Ishikawa (cell line): ENCODE measurements around the gene LIMS2.

Experiments
- CREB1 ChIP-seq: IDR thresholded peaks from 2 replicates; pipeline ENCODE4 v1.6.1; 2012; ENCODE audit warnings: low read depth
- EGR1 ChIP-seq: IDR thresholded peaks from 2 replicates; pipeline ENCODE4 v1.6.1; 2012
- EP300 ChIP-seq: IDR thresholded peaks from 2 replicates; pipeline ENCODE4 v1.6.1; 2012; ENCODE audit warnings: borderline replicate concordance
- FOXM1 ChIP-seq: IDR thresholded peaks from 2 replicates; pipeline ENCODE4 v1.6.1; 2012; ENCODE audit warnings: low read depth, borderline replicate concordance
- MAX ChIP-seq: IDR thresholded peaks from 2 replicates; pipeline ENCODE4 v1.6.1; 2012
- NFIC ChIP-seq: IDR thresholded peaks from 2 replicates; pipeline ENCODE4 v1.6.1; 2012
- RAD21 ChIP-seq: IDR thresholded peaks from 2 replicates; pipeline ENCODE4 v1.6.1; 2012; ENCODE audit warnings: low read depth
- REST ChIP-seq: IDR thresholded peaks from 2 replicates; pipeline ENCODE4 v1.6.1; 2012; ENCODE audit warnings: low read depth, mild to moderate bottlenecking
- TAF1 ChIP-seq: IDR thresholded peaks from 2 replicates; pipeline ENCODE4 v1.6.1; 2012; ENCODE audit warnings: low read depth, mild to moderate bottlenecking
- TCF12 ChIP-seq: IDR thresholded peaks from 2 replicates; pipeline ENCODE4 v1.6.1; 2012; ENCODE audit warnings: low read depth
- TEAD4 ChIP-seq: IDR thresholded peaks from 2 replicates; pipeline ENCODE4 v1.6.1; 2012
- USF1 ChIP-seq: IDR thresholded peaks from 2 replicates; pipeline ENCODE4 v1.6.1; 2012
- YY1 ChIP-seq: IDR thresholded peaks from 2 replicates; pipeline ENCODE4 v1.6.1; 2012; ENCODE audit warnings: low read depth

Gene LIMS2

GRCh38 chr2:127645395-127646291 is 29.7 kb downstream of the LIMS2 start, which contains the start of gene GPR17:
TSS of gene GPR17 (plus strand) at chr2:127646153. CDS start at chr2:127650736, 4,583 bp downstream.
- TF ChIP-seq TEAD4 (no peak), REST (no peak), RAD21 (no peak), FOXM1 (no peak), EP300 (no peak), CREB1 (no peak), MAX (no peak), NFIC (no peak), USF1 (no peak)

- no peak for TF ChIP-seq CREB1
Observed at GRCh38 chr2:127645026-127645394, 30.3 kb downstream of the LIMS2 start.

GRCh38 chr2:127644066-127645025 is 31.0 kb downstream of the LIMS2 start:
- 0 out of 2 replicates have a peak, but pooled peaks have one; percentile 4 for TF ChIP-seq USF1
- TF ChIP-seq REST = no peak

GRCh38 chr2:127643439-127644065 is 31.8 kb downstream of the LIMS2 start:
- no peak for TF ChIP-seq TCF12
- TF ChIP-seq EGR1 = no peak
- no peak for TF ChIP-seq REST
- no peak for TF ChIP-seq RAD21
- TF ChIP-seq TAF1 = no peak
- no peak for TF ChIP-seq CREB1
- TF ChIP-seq FOXM1 = no peak
- no peak for TF ChIP-seq USF1
- no peak for TF ChIP-seq YY1
- TF ChIP-seq NFIC = no peak
- no peak for TF ChIP-seq TEAD4
